ENCODE results near the gene OR1J4. TPM values are rescaled to one million over a fixed set of nuclear protein-coding genes. Genes with fewer than 3 reads are reported as not detected.

The OR1J4 gene
- total and polyA plus RNA-seq, 4 donors = not detected

GRCh38 chr9:122552812-122553211 is 33.9 kb downstream of the OR1J4 start, which contains the start of gene OR1N2:
Gene OR1N2, plus strand, starts transcription at chr9:122553112. Its CDS starts 100 bp downstream, at chr9:122553212.
- Histone ChIP-seq H3K9ac (ENCODE audit: low read depth in 1 of 2, low read length in 2 of 2) (no peak within 1 kb of the TSS), H3K36me3 (ENCODE audit: control insufficient read depth in 4 of 4, insufficient read depth in 3 of 4, low read depth in 1 of 4, low read length in 3 of 4) (no peaks in the 10 kb centered on the region), H3K9me3 (ENCODE audit: control insufficient read depth in 4 of 4, low read length in 3 of 4) (no peaks in the 10 kb centered on the region), H3K27ac (ENCODE audit: low read depth in 1 of 2, low read length in 2 of 2) (no peak within 1 kb of the TSS), H3K4me3 (ENCODE audit: low read depth in 1 of 3, low read length in 3 of 3) (no peak within 1 kb of the TSS), H3K27me3 (ENCODE audit: control insufficient read depth in 4 of 4, insufficient read depth in 4 of 4, low read length in 3 of 4) (peaks cover 0 to 8% (median 3%) of the 10 kb centered on the region in 4 donors), H3K4me1 (ENCODE audit: control insufficient read depth in 4 of 4, insufficient read depth in 4 of 4, low read length in 3 of 4) (no peaks in the 10 kb centered on the region)
- DNase-seq (ENCODE audit: low spot score) = no peak
- WGBS = 62% methylated on average over 2 of the region's 2 CpGs
- TF ChIP-seq EGR1 (IDR thresholded peaks at IDR 0.05; ENCODE audit: low read depth in 2 of 2) (no peak), CTCF (IDR thresholded peaks at IDR 0.05; ENCODE audit: low read depth, low read length, missing input control) (no peak), FOXA1 (IDR thresholded peaks at IDR 0.05) (no peak), RAD21 (IDR thresholded peaks at IDR 0.05) (no peak)

- DNase-seq (ENCODE audit: low spot score) = no peak
- H3K4me3 ChIP-seq (ENCODE audit: low read depth in 1 of 3, low read length in 3 of 3) = no peak overlapping the region
- H3K9me3 ChIP-seq (ENCODE audit: control insufficient read depth in 4 of 4, low read length in 3 of 4) = peaks cover 0 to 10% (median 3%) of the 10 kb centered on the region in 4 donors
- no peak overlapping the region for H3K9ac ChIP-seq (ENCODE audit: low read depth in 1 of 2, low read length in 2 of 2)
- H3K36me3 ChIP-seq (ENCODE audit: control insufficient read depth in 4 of 4, insufficient read depth in 3 of 4, low read depth in 1 of 4, low read length in 3 of 4) = no peaks in the 10 kb centered on the region
- no peak overlapping the region for H3K27ac ChIP-seq (ENCODE audit: low read depth in 1 of 2, low read length in 2 of 2)
- TF ChIP-seq NR2F2 (IDR thresholded peaks at IDR 0.05) = no peak
- TF ChIP-seq REST (IDR thresholded peaks at IDR 0.05) = no peak
- TF ChIP-seq TAF1 (conservative IDR thresholded peaks at IDR 0.05) = no peak
- no peaks in the 10 kb centered on the region for H3K4me1 ChIP-seq (ENCODE audit: control insufficient read depth in 4 of 4, insufficient read depth in 4 of 4, low read length in 3 of 4)
- 76% methylated on average over 4 of the region's 4 CpGs for WGBS
- H3K27me3 ChIP-seq (ENCODE audit: control insufficient read depth in 4 of 4, insufficient read depth in 4 of 4, low read length in 3 of 4) = no peaks in the 10 kb centered on the region
These were observed 42.5 kb downstream of the OR1J4 start for GRCh38 chr9:122561446-122561845.

- no peak for DNase-seq (ENCODE audit: low spot score)
- H3K4me3 ChIP-seq (ENCODE audit: low read depth in 1 of 3, low read length in 3 of 3) = no peak overlapping the region
- H3K4me1 ChIP-seq (ENCODE audit: control insufficient read depth in 4 of 4, insufficient read depth in 4 of 4, low read length in 3 of 4) = no peaks in the 10 kb centered on the region
- H3K27me3 ChIP-seq (ENCODE audit: control insufficient read depth in 4 of 4, insufficient read depth in 4 of 4, low read length in 3 of 4) = no peaks in the 10 kb centered on the region
- H3K9me3 ChIP-seq (ENCODE audit: control insufficient read depth in 4 of 4, low read length in 3 of 4) = peaks cover 0 to 10% (median 3%) of the 10 kb centered on the region in 4 donors
- no peak overlapping the region for H3K27ac ChIP-seq (ENCODE audit: low read depth in 1 of 2, low read length in 2 of 2)
- WGBS = 58% methylated on average over 9 of the region's 9 CpGs
- no peak overlapping the region for H3K9ac ChIP-seq (ENCODE audit: low read depth in 1 of 2, low read length in 2 of 2)
- no peaks in the 10 kb centered on the region for H3K36me3 ChIP-seq (ENCODE audit: control insufficient read depth in 4 of 4, insufficient read depth in 3 of 4, low read depth in 1 of 4, low read length in 3 of 4)
- TF ChIP-seq RXRA (IDR thresholded peaks at IDR 0.05) = no peak
- TF ChIP-seq FOXA1 (IDR thresholded peaks at IDR 0.05) = no peak
- no peak for TF ChIP-seq NR2F2 (IDR thresholded peaks at IDR 0.05)
- no peak for TF ChIP-seq JUND (IDR thresholded peaks at IDR 0.05)
- TF ChIP-seq FOXA2 (IDR thresholded peaks at IDR 0.05) = no peak
- TF ChIP-seq MAX (IDR thresholded peaks at IDR 0.05) = no peak
- TF ChIP-seq GABPA (IDR thresholded peaks at IDR 0.05 in 1 of 2, conservative IDR thresholded peaks at IDR 0.05 in 1 of 2) = no peak
- no peak for TF ChIP-seq EGR1 (IDR thresholded peaks at IDR 0.05; ENCODE audit: low read depth in 2 of 2)
- no peak for TF ChIP-seq HNF4A (conservative IDR thresholded peaks at IDR 0.05)
- TF ChIP-seq TAF1 (conservative IDR thresholded peaks at IDR 0.05) = no peak
- no peak for TF ChIP-seq RAD21 (IDR thresholded peaks at IDR 0.05)
- no peak for TF ChIP-seq CTCF (IDR thresholded peaks at IDR 0.05; ENCODE audit: low read depth, low read length, missing input control)
- no peak for TF ChIP-seq SP1 (IDR thresholded peaks at IDR 0.05)
- TF ChIP-seq REST (IDR thresholded peaks at IDR 0.05) = no peak
These were observed 43.3 kb downstream of the OR1J4 start for GRCh38 chr9:122562134-122562760.
